ENCODE measurements around the gene UBR4.
A peak's percentile ranks its signal among the peaks of the same experiment; 100 is the strongest.

UBR4 gene

GRCh38 chr1:19139711-19140110 is 70.4 kb downstream of the UBR4 start:
- DNase-seq (ENCODE audit: low read depth), result no peak

- no peak for DNase-seq (ENCODE audit: low read depth)
These were observed 71.0 kb downstream of the UBR4 start for GRCh38 chr1:19138958-19139581.

GRCh38 chr1:19138331-19138730 is 71.7 kb downstream of the UBR4 start:
- DNase-seq (ENCODE audit: low read depth), result no peak

- DNase-seq (ENCODE audit: low read depth), result no peak
These were observed 72.9 kb downstream of the UBR4 start for GRCh38 chr1:19137158-19137557.

GRCh38 chr1:19133360-19133759 is 76.7 kb downstream of the UBR4 start:
- no peak for DNase-seq (ENCODE audit: low read depth)

- no peak for DNase-seq (ENCODE audit: low read depth)
These were observed 79.6 kb downstream of the UBR4 start for GRCh38 chr1:19130468-19130867.

GRCh38 chr1:19128968-19129514 is 81.0 kb downstream of the UBR4 start:
- no peak for DNase-seq (ENCODE audit: low read depth)

GRCh38 chr1:19124273-19124672 is 85.8 kb downstream of the UBR4 start:
- DNase-seq (ENCODE audit: low read depth), result no peak

GRCh38 chr1:19123837-19124236 is 86.2 kb downstream of the UBR4 start:
- DNase-seq (ENCODE audit: low read depth), result no peak

GRCh38 chr1:19122668-19123067 is 87.4 kb downstream of the UBR4 start:
- no peak for DNase-seq (ENCODE audit: low read depth)

- no peak for DNase-seq (ENCODE audit: low read depth)
These were observed 88.9 kb downstream of the UBR4 start for GRCh38 chr1:19121192-19121591.

- DNase-seq (ENCODE audit: low read depth), result no peak
These were observed 90.0 kb downstream of the UBR4 start for GRCh38 chr1:19120070-19120469.

- no peak for DNase-seq (ENCODE audit: low read depth)
These were observed 94.8 kb downstream of the UBR4 start for GRCh38 chr1:19115082-19115808.

- DNase-seq (ENCODE audit: low read depth), result peak; percentile 4
These were observed 96.4 kb downstream of the UBR4 start for GRCh38 chr1:19113697-19114092.

- no peak for DNase-seq (ENCODE audit: low read depth)
These were observed 97.0 kb downstream of the UBR4 start for GRCh38 chr1:19112891-19113696.

GRCh38 chr1:19110257-19110927 is 99.7 kb downstream of the UBR4 start:
- DNase-seq (ENCODE audit: low read depth), result no peak

GRCh38 chr1:19109545-19109944 is 100.5 kb downstream of the UBR4 start:
- DNase-seq (ENCODE audit: low read depth), result no peak

- DNase-seq (ENCODE audit: low read depth), result no peak
These were observed 108.8 kb downstream of the UBR4 start for GRCh38 chr1:19101244-19101643.

- no peak for DNase-seq (ENCODE audit: low read depth)
These were observed 110.0 kb downstream of the UBR4 start for GRCh38 chr1:19100028-19100427.

GRCh38 chr1:19096990-19097389 is 113.1 kb downstream of the UBR4 start:
- DNase-seq (ENCODE audit: low read depth), result no peak

- DNase-seq (ENCODE audit: low read depth), result no peak
These were observed 113.8 kb downstream of the UBR4 start for GRCh38 chr1:19096036-19096833.
